Loucy (cell line): ENCODE data around the gene NKAIN2.

Source experiments
- H2AFZ ChIP-seq: fragments of 200-600 bp; sonication (generic); 2 replicates; pipeline ENCODE4 v1.6.0; 2016; ENCODE audit warnings: antibody characterized with exemption, mild to moderate bottlenecking, low read length, moderate library complexity
- H3F3A ChIP-seq: fragments of 200-600 bp; 2 replicates; pipeline ENCODE4 v1.6.0; 2016; ENCODE audit warnings: antibody characterized with exemption, low read depth, mild to moderate bottlenecking
- H3K27me3 ChIP-seq: fragments of 200-600 bp; sonication (generic); 2 replicates; pipeline ENCODE4 v1.6.1; 2014; ENCODE audit warnings: low read length, mild to moderate bottlenecking; ENCODE audit not compliant: insufficient read depth, poor library complexity, severe bottlenecking
- H3K36me3 ChIP-seq: fragments of 200-600 bp; sonication (generic); 2 replicates; pipeline ENCODE4 v1.6.1; 2016; ENCODE audit warnings: low read length; ENCODE audit not compliant: insufficient read depth
- H3K4me1 ChIP-seq: fragments of 200-600 bp; sonication (generic); 2 replicates; pipeline ENCODE4 v1.5.1; 2014; ENCODE audit warnings: low read length, mild to moderate bottlenecking; ENCODE audit not compliant: insufficient read depth, poor library complexity, severe bottlenecking
- H3K4me2 ChIP-seq: fragments of 200-600 bp; sonication (generic); 2 replicates; pipeline ENCODE4 v1.6.0; 2014; ENCODE audit warnings: antibody characterized with exemption, low read length, low read depth, mild to moderate bottlenecking; ENCODE audit not compliant: poor library complexity, severe bottlenecking
- H3K4me3 ChIP-seq: fragments of 200-600 bp; sonication (generic); 2 replicates; pipeline ENCODE4 v1.5.1; 2014; ENCODE audit warnings: low read length, mild to moderate bottlenecking, mixed read lengths; ENCODE audit not compliant: poor library complexity, severe bottlenecking
- H3K79me2 ChIP-seq: fragments of 200-600 bp; sonication (generic); 2 replicates; pipeline ENCODE4 v1.6.1; 2014; ENCODE audit warnings: low read length; ENCODE audit not compliant: insufficient read depth
- H3K9ac ChIP-seq: fragments of 200-600 bp; sonication (generic); 2 replicates; pipeline ENCODE4 v1.6.0; 2014; ENCODE audit warnings: mild to moderate bottlenecking, low read depth, low read length, moderate library complexity; ENCODE audit not compliant: poor library complexity, severe bottlenecking
- H3K9me2 ChIP-seq: fragments of 200-600 bp; sonication (generic); replicated peaks from 2 replicates; pipeline ENCODE4 v1.6.1; 2016; ENCODE audit warnings: low read depth, low read length, mixed read lengths
- H3K9me3 ChIP-seq: fragments of 200-600 bp; sonication (generic); 2 replicates; pipeline ENCODE4 v1.6.1; 2014; ENCODE audit warnings: mild to moderate bottlenecking, antibody characterized with exemption, low read length, low read depth; ENCODE audit not compliant: insufficient read depth
- H4K20me1 ChIP-seq: fragments of 200-600 bp; sonication (generic); 2 replicates; pipeline ENCODE4 v1.6.0; 2014; ENCODE audit warnings: antibody characterized with exemption, low read length, mild to moderate bottlenecking; ENCODE audit not compliant: insufficient read depth, poor library complexity, severe bottlenecking
- CTCF ChIP-seq: fragments of 200-600 bp; sonication (generic); conservative IDR thresholded peaks from 2 replicates; pipeline ENCODE4 v1.5.1; 2014; ENCODE audit warnings: mild to moderate bottlenecking, antibody characterized with exemption, low read length
- EZH2phosphoT487 ChIP-seq: fragments of 200-600 bp; IDR thresholded peaks from 2 replicates; pipeline ENCODE4 v1.6.1; 2018; ENCODE audit warnings: antibody characterized with exemption, mild to moderate bottlenecking, moderate library complexity, borderline replicate concordance

NKAIN2 gene

GRCh38 chr6:124055395-124055794 is 251.7 kb downstream of the NKAIN2 start:
- no peaks in the 10 kb centered on the region for H3K27me3 ChIP-seq
- no peaks in the 10 kb centered on the region for H3K36me3 ChIP-seq
- no peaks in the 10 kb centered on the region for H3K9me2 ChIP-seq

GRCh38 chr6:124055963-124056362 is 252.3 kb downstream of the NKAIN2 start:
- Histone ChIP-seq H3K9ac (no peak overlapping the region), H3K79me2 (no peaks in the 10 kb centered on the region)
- TF ChIP-seq CTCF = no peak
- no peak for TF ChIP-seq EZH2phosphoT487

More at GRCh38 chr6:124055395-124055794, 251.7 kb downstream of the NKAIN2 start:
- H3K9me3 ChIP-seq = no peaks in the 10 kb centered on the region
- H2AFZ ChIP-seq = no peak overlapping the region; the same call in 1 of the 2 replicates
- no peaks in the 10 kb centered on the region for H3F3A ChIP-seq
- H4K20me1 ChIP-seq = no peaks in the 10 kb centered on the region
- H3K79me2 ChIP-seq = no peaks in the 10 kb centered on the region
- no peak for TF ChIP-seq CTCF
- no peak for TF ChIP-seq EZH2phosphoT487
- no peak overlapping the region for H3K4me2 ChIP-seq
- H3K4me3 ChIP-seq = no peak overlapping the region
- H3K4me1 ChIP-seq = peaks cover 22% of the 10 kb centered on the region
- no peak overlapping the region for H3K9ac ChIP-seq

GRCh38 chr6:124056407-124057334 is 253.0 kb downstream of the NKAIN2 start:
- no peak for TF ChIP-seq EZH2phosphoT487
- TF ChIP-seq CTCF = no peak
- no peaks in the 10 kb centered on the region for H4K20me1 ChIP-seq

More at GRCh38 chr6:124055963-124056362, 252.3 kb downstream of the NKAIN2 start:
- no peak overlapping the region for H3K4me2 ChIP-seq
- H3F3A ChIP-seq = no peaks in the 10 kb centered on the region
- H3K27me3 ChIP-seq = no peaks in the 10 kb centered on the region
- no peak overlapping the region for H2AFZ ChIP-seq
- no peaks in the 10 kb centered on the region for H3K9me3 ChIP-seq
- no peaks in the 10 kb centered on the region for H4K20me1 ChIP-seq
- H3K4me3 ChIP-seq = no peak overlapping the region
- peaks cover 22% of the 10 kb centered on the region for H3K4me1 ChIP-seq
- no peaks in the 10 kb centered on the region for H3K36me3 ChIP-seq
- H3K9me2 ChIP-seq = no peaks in the 10 kb centered on the region

More at GRCh38 chr6:124056407-124057334, 253.0 kb downstream of the NKAIN2 start:
- Histone ChIP-seq H3K4me1 (peaks cover 22% of the 10 kb centered on the region), H3K4me2 (no peak overlapping the region), H3K79me2 (no peaks in the 10 kb centered on the region), H3K4me3 (no peak overlapping the region), H3K27me3 (no peaks in the 10 kb centered on the region), H3K9me2 (no peaks in the 10 kb centered on the region), H3K9ac (no peak overlapping the region), H3K36me3 (no peaks in the 10 kb centered on the region), H3F3A (no peaks in the 10 kb centered on the region), H2AFZ (no peak overlapping the region), H3K9me3 (no peaks in the 10 kb centered on the region)
